Bronchial epithelial cell (primary cell): ENCODE measurements around the gene NPIPA3. TPM values are rescaled to one million over a fixed set of nuclear protein-coding genes. Genes with fewer than 3 reads are reported as not detected.
A peak's percentile ranks its signal among the peaks of the same experiment; 100 is the strongest.
"Not testable (repeated sequence)": the region's sequence is repeated elsewhere in the genome, so short reads cannot be mapped to it uniquely, and the experiment has no call there.

Experiments
- DNase-seq: peaks from one replicate; pipeline ENCODE4 v3.0.0-alpha.2; 2010; ENCODE audit warnings: low read depth
- FAIRE-seq: peaks from 2 replicates; lab custom pipeline; 2011; peaks lifted over from hg19 to GRCh38; lab: Jason Lieb, UNC
- H3K27me3 ChIP-seq: 2 replicates; pipeline ENCODE4 v1.5.1; 2011; ENCODE audit warnings: low read length; ENCODE audit not compliant: control insufficient read depth, insufficient read depth
- H3K36me3 ChIP-seq: 2 replicates; pipeline ENCODE4 v1.5.1; 2011; ENCODE audit warnings: low read length; ENCODE audit not compliant: control insufficient read depth, insufficient read depth
- H3K4me3 ChIP-seq: 2 replicates; pipeline ENCODE4 v1.5.1; 2011; ENCODE audit warnings: mild to moderate bottlenecking, low read depth, low read length, control low read depth
- total RNA-seq: library from RNA; depleted of rRNA; stranded (reverse); fragments of >200 nt; gene quantifications from 2 replicates; pipeline ENCODE4 v1.2.1, GENCODE V29; 2014
- TF ChIP-seq, protein P1 (sequence below): IDR thresholded peaks from 2 replicates; pipeline ENCODE4 v1.5.1; 2011; ENCODE audit warnings: mild to moderate bottlenecking, moderate library complexity, low read length, control low read depth, inconsistent platforms; ENCODE audit not compliant: insufficient read depth, severe bottlenecking

NPIPA3 gene
- total RNA-seq = 0.53 and 2.0 TPM in 2 replicates

DNA sequence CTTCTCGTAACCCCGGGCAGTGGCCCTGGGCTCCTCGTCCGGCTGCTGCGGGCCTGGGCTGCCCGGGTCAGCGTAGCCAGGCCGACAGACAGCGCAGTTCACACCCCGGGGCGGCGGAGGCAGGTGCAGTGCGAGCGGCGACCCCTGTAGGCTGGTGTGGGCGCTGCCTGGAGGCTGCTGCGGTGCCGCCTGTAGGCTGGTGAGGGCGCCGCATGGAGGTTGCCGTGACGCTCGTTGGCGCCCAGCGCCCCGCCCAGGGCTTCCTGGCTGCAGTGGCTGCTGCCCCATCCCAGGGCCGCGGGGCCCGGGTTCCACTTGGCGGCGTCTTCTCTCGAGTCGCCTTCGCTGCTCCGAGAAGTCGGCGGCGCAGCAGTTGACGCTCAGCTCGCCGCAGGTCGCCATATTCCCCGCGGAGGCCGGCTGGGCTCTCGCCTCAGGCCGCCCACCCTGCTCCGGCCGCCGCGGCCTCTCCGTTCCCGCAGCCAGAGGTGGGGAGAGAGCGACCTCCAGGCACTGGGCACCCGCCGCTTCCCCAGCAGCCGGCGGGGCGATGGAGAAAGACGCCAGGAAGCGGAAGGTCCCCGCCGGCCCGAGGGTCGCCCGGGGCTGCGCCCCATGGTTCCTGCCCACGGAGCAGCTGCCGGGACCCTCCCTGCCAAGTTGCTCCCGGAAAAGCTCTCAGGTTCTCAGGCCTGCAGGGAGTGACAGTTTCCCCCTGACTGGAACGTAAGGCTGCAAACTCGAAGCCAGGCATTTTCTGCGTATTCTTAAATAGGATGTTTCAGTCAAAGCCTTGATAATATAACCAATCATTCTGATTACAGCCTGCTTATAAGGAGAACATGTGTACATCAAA is at the start of gene NPIPA3:
Gene NPIPA3, plus strand, starts transcription at position 256 of the 856 bp plus-strand sequence. CDS start 5,533 bp downstream, outside the sequence.
- not testable (repeated sequence) for DNase-seq, H3K27me3 ChIP-seq, FAIRE-seq, H3K36me3 ChIP-seq, H3K4me3 ChIP-seq

DNA sequence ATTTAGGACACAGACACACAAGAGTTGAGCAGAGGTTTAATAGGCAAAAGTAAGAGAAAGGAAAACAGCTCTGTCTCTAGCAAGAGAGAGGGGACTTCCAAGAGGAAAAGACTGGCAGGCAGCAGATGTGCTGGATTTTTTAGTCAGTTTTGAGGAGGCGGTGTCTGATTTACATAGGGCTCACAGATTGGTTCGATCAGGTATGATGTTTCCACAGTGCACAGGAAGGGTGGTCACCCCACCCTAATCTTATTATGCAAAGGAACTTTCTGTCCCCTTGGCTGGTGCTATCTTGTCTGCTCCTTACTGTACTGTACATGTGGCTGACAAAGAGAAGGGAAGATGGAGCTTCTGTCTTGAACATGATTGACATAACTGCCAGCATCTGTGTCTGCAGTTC is 45.1 kb upstream of the NPIPA3 start:
- Histone ChIP-seq H3K27me3 (no peaks in the 10 kb centered on the region), H3K4me3 (no peak overlapping the region), H3K36me3 (peaks cover 9% of the 10 kb centered on the region)
- peak; percentile 26 for DNase-seq
- no peak for FAIRE-seq
- TF ChIP-seq, protein P1, sequence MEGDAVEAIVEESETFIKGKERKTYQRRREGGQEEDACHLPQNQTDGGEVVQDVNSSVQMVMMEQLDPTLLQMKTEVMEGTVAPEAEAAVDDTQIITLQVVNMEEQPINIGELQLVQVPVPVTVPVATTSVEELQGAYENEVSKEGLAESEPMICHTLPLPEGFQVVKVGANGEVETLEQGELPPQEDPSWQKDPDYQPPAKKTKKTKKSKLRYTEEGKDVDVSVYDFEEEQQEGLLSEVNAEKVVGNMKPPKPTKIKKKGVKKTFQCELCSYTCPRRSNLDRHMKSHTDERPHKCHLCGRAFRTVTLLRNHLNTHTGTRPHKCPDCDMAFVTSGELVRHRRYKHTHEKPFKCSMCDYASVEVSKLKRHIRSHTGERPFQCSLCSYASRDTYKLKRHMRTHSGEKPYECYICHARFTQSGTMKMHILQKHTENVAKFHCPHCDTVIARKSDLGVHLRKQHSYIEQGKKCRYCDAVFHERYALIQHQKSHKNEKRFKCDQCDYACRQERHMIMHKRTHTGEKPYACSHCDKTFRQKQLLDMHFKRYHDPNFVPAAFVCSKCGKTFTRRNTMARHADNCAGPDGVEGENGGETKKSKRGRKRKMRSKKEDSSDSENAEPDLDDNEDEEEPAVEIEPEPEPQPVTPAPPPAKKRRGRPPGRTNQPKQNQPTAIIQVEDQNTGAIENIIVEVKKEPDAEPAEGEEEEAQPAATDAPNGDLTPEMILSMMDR = no peak

DNA sequence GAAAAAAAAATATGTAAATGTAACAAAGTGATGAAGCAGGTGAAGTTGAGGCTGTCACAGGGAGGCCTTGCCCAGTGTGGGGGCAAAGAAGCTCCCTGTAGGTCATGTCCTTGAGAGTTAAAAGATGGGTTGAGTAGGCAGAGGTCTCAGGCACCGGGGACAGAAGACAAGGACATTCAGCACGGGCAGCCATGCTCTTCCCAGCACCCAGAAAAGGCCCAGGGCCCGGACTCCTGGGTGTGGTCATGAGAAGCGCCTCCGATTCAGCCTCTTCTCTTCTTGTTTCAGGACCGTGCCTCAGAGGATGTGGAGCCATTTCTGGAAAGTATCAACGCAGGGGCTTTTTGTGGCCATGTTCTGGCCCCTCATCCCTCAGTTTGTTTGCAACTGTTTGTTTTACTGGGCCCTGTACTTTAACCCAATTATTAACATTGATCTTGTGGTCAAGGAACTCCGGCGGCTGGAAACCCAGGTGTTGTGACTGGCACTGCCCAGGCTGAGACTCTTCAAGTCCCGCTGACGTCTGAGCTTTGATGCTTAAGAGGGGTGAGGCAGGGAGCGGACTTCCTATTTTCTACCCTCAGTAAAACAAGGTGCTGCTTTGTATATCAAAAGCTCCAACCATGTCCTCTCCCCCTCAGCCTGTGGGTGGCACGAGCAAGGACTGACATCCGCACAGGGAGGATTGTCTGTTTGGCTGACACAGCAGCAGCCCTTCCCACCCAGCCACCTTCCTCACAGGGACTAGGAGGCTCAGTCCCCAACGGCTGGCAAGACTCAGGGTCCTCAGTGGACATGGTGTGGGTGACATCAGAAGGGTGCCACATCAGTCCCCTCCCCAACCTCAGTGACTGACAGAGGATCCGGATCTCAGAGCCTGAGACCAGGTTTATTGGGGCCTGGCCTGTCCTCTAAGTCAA is 35.6 kb upstream of the NPIPA3 start:
- DNase-seq (no peak), FAIRE-seq (no peak)
- no peaks in the 10 kb centered on the region for H3K27me3 ChIP-seq
- TF ChIP-seq, protein P1 = no peak
- peaks cover 21% of the 10 kb centered on the region for H3K36me3 ChIP-seq
- no peak overlapping the region for H3K4me3 ChIP-seq

DNA sequence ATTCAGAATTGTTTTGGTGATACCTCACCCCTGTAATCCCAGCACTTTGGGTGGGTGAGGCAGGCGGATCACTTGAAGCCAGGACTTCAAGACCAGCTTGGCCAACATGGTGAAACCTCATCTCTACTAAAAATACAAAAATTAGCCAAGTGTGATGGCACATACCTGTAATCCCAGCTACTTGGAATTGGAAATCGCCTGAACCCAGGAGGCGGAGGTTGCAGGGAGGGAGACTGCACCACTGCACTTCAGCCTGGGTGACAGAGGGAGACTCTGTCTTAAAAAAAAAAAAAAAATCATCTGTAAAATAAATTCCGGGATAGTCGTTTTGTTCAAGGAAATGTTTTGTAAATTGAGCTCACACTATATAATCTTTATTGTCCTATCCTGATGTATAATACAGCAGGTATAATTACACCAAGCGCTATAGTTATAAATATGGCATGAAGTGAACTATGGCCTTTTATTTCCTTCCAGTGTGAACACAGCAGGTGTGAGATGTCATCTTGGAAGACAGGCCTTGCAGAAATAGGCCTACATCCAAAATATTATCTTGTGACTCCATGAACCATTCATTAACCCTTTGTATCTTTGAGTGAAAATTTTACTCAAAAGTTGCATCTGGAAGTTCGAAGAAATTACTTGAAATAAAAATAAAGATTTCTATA is 34.5 kb upstream of the NPIPA3 start:
- TF ChIP-seq, protein P1 = no peak
- FAIRE-seq (no peak), DNase-seq (no peak)
- Histone ChIP-seq H3K36me3 (peaks cover 21% of the 10 kb centered on the region), H3K4me3 (no peak overlapping the region), H3K27me3 (no peaks in the 10 kb centered on the region)

DNA sequence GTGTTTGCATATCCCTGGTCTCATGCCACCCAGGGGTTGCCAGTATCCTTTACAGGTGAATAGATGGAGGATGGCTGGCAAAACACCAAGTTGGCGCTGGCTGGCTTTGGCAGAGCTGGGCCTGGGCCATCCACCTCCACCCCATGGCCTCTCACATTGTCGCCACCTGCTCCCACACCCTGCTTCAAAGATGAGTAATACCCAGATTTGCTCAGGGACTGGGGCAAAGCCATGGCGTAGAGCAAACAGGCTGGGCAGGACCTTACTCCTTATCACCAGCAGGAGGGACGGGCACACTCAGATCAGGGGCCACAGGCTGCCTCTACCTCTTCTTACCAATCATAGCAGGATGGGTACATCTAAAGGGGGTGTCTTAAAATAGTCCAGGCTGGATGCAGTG is 33.4 kb upstream of the NPIPA3 start:
- FAIRE-seq = no peak
- peaks cover 15% of the 10 kb centered on the region for H3K36me3 ChIP-seq
- no peaks in the 10 kb centered on the region for H3K27me3 ChIP-seq
- TF ChIP-seq, protein P1 = no peak
- DNase-seq = peak; percentile 11
- H3K4me3 ChIP-seq = no peak overlapping the region
